ENCODE results near the gene SLC27A4. TPM values are rescaled to one million over a fixed set of nuclear protein-coding genes. Genes with fewer than 3 reads are reported as not detected.

SLC27A4 gene
- 25.0 to 52.4 TPM (median 49.5 TPM) in 5 replicates for total RNA-seq (2022; extraction: Qiagen RNA extraction; ENCODE audit: low read depth)

DNA sequence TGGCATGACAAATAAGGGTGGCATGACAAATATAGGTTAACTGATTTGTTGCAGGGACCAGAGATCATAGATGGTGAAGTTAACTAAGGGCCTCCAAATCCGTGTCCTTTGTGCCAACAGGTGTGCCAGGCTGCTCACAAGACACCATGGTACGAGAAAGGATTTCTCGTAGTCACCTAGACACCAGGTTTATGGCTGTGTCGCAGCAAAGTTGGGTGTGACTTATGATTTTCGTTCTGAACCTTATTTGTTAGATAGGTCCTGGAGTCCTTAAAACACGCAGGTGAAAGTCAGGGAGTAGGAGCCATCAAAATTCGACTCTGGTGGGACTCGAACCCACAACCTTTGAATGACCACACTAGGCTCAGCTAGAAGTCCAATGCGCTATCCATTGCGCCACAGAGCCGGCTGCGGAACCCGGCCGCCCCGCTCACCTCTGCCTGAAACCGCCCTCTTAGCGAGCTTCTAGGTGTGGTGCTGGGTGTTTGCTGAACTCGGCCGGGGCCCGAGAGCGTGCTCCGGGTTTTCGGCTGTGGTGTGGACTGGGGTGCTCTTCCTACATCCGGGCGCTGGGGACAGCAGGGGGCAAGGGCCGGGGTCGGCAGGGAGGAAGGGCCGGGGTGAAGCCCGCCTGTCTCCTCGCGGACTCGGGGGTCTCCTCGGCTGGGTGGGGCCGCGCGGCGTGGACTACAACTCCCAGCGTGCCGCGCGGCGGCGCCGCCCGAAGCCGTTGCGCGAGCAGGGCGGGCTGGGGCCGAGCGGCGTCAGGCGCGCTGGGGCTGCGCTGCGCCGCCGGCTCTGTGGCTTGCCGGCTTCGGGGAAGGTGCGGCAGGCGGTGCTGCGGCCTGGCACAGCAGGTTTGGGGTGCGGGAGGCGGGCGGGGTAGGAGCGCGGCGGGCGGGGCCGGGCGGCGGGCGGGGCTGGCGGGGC lies at the start of gene SLC27A4:
TSS of gene SLC27A4 (plus strand) at position 767 of the 930 bp plus-strand sequence. CDS start 2,606 bp downstream, outside the sequence.

DNA sequence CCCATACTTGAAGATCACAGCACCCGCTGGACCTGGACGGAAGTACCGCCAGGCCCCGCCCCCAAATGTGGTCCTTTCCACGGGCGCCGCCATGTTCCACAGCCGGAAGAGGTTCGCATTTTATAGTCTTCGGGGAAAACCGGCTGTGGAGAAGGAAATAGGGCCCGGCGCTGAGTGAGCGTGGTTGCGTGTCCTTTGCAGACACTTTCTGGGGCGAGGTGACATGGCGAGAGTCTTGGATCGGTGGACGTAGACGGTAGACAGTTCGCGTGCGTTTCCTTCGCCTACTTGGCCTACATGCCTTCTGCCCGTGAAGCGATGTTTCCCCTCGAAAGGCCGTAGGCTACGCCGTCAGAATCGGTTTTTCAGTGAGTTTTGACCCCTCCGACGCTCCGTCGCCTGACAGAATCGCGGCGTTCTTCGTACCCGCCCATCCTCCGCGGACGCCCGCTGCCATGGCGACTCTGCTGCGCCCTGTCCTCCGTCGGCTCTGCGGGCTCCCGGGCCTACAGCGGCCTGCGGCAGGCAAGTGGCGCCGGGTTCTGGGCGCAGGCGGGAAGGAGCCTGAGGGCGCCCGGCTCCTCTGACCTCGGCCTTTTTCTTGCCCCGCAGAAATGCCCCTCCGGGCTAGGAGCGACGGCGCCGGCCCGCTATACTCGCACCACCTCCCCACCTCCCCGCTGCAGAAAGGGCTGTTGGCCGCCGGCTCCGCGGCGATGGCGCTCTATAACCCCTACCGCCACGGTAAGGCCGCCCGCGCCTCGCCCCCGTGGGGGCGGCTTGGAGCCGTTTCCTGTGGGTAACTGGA lies 17.7 kb upstream of the SLC27A4 start, which contains the start of the genes COQ4 and TRUB2:
TSS of gene COQ4 (plus strand) at position 436 of the 808 bp plus-strand sequence. CDS start at position 456, 20 bp downstream.
TSS of gene TRUB2 (minus strand) at position 44 of the 808 bp plus-strand sequence. CDS start at position 5, 39 bp downstream.

DNA sequence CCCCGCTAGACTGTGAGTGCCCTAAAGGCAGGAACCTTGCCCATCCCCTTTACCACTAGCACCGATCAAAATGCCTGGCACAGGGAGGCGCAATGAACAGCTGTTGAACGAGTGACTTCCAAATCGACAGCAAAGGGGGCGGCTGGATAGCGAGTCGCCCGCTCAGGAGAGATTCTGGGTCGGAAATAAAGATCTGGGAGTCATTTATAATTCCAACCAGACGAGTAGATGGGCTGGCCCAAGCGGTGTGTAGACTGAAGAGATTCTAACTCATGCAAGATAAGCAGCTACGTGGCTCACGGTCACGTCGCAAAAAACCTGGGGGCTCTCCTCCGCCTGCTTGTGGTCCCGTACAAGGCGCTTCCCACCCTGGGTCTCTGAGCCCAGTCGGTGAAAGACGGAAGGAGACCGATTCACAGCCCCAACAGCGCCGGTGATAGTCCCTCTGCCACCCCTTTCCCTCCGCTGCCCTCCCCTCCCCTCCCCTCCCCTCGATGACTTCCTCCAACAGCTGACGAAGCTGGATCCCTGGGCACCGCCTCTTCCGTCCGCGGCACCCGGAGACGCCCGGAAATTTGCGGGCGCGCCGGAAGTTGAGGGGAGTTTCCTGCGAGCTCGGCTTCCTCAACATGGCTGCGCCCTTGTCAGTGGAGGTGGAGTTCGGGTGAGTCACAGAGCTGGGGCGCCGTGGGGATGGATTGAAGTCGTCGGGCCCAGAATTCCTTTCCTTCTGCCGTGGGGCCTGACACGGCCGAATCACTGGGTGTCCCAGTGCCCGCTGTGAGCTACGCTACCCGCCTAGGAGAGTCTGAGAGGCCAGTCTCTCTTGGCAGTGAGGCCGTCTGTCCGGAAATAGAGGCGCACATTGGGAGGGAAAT lies 30.7 kb downstream of the SLC27A4 start, which contains the start of gene URM1:
TSS of gene URM1 (plus strand) at position 623 of the 878 bp plus-strand sequence. CDS start at position 630, 7 bp downstream.

Other genes with a start within 250 kb of the SLC27A4 start
- 63.3 to 105 TPM (median 99.7 TPM) in 5 replicates for gene PTGES2, start 212.8 kb upstream of the SLC27A4 start, total RNA-seq (2022; extraction: Qiagen RNA extraction; ENCODE audit: low read depth)
- 3.4 to 6.8 TPM (median 3.5 TPM) in 5 replicates for gene LCN2, start 191.1 kb upstream of the SLC27A4 start, total RNA-seq (2022; extraction: Qiagen RNA extraction; ENCODE audit: low read depth)
- gene BBLN, start 180.3 kb upstream of the SLC27A4 start, total RNA-seq (2022; extraction: Qiagen RNA extraction; ENCODE audit: low read depth): 26.1 to 66.2 TPM (median 61.4 TPM) in 5 replicates
- 68.9 to 95.7 TPM (median 95.1 TPM) in 5 replicates for gene CIZ1, start 149.0 kb upstream of the SLC27A4 start, total RNA-seq (2022; extraction: Qiagen RNA extraction; ENCODE audit: low read depth)
- 59.8 to 104 TPM (median 95.3 TPM) in 5 replicates for gene DNM1, start 137.1 kb upstream of the SLC27A4 start, total RNA-seq (2022; extraction: Qiagen RNA extraction; ENCODE audit: low read depth)
- 34.8 to 59.4 TPM (median 47.7 TPM) in 5 replicates for gene GOLGA2, start 64.5 kb upstream of the SLC27A4 start, total RNA-seq (2022; extraction: Qiagen RNA extraction; ENCODE audit: low read depth)
- 36.9 to 46.8 TPM (median 42.1 TPM) in 5 replicates for gene SWI5, start 64.3 kb upstream of the SLC27A4 start, total RNA-seq (2022; extraction: Qiagen RNA extraction; ENCODE audit: low read depth)
- 39.2 to 53.8 TPM (median 48.5 TPM) in 5 replicates for gene TRUB2, start 18.1 kb upstream of the SLC27A4 start, total RNA-seq (2022; extraction: Qiagen RNA extraction; ENCODE audit: low read depth)
- 48.8 to 62.6 TPM (median 60.0 TPM) in 5 replicates for gene COQ4, start 17.7 kb upstream of the SLC27A4 start, total RNA-seq (2022; extraction: Qiagen RNA extraction; ENCODE audit: low read depth)
- gene URM1, start 30.8 kb downstream of the SLC27A4 start, total RNA-seq (2022; extraction: Qiagen RNA extraction; ENCODE audit: low read depth): 61.0 to 87.1 TPM (median 75.2 TPM) in 5 replicates
- gene CERCAM, start 80.3 kb downstream of the SLC27A4 start, total RNA-seq (2022; extraction: Qiagen RNA extraction; ENCODE audit: low read depth): 30.7 to 46.8 TPM (median 37.4 TPM) in 5 replicates
- 26.8 to 29.4 TPM (median 28.0 TPM) in 5 replicates for gene ODF2, start 115.5 kb downstream of the SLC27A4 start, total RNA-seq (2022; extraction: Qiagen RNA extraction; ENCODE audit: low read depth)
- 29.1 to 33.7 TPM (median 30.7 TPM) in 5 replicates for gene GLE1, start 164.2 kb downstream of the SLC27A4 start, total RNA-seq (2022; extraction: Qiagen RNA extraction; ENCODE audit: low read depth)
- gene SPTAN1, start 212.1 kb downstream of the SLC27A4 start, total RNA-seq (2022; extraction: Qiagen RNA extraction; ENCODE audit: low read depth): 121 to 167 TPM (median 157 TPM) in 5 replicates